ENCODE results near the gene MTMR10.

The MTMR10 gene

GRCh38 chr15:30943654-30944335 lies 47.6 kb downstream of the MTMR10 start:
- Histone ChIP-seq H3K4me1 (ENCODE audit: control insufficient read depth, insufficient read depth, low read length) (peaks cover 5% of the 10 kb centered on the region), H3K9ac (ENCODE audit: low read length) (no peak overlapping the region), H3K9me3 (ENCODE audit: control insufficient read depth, low read length) (no peaks in the 10 kb centered on the region), H3K36me3 (ENCODE audit: control insufficient read depth, insufficient read depth, low read length) (peaks cover 12% of the 10 kb centered on the region), H3K27me3 (ENCODE audit: control insufficient read depth, insufficient read depth, low read length) (no peaks in the 10 kb centered on the region), H3K4me3 (ENCODE audit: low read length) (no peak overlapping the region)

- Histone ChIP-seq H3K9me3 (ENCODE audit: control insufficient read depth, low read length) (no peaks in the 10 kb centered on the region), H3K9ac (ENCODE audit: low read length) (no peak overlapping the region), H3K27me3 (ENCODE audit: control insufficient read depth, insufficient read depth, low read length) (no peaks in the 10 kb centered on the region), H3K36me3 (ENCODE audit: control insufficient read depth, insufficient read depth, low read length) (no peaks in the 10 kb centered on the region), H3K4me3 (ENCODE audit: low read length) (no peak overlapping the region), H3K4me1 (ENCODE audit: control insufficient read depth, insufficient read depth, low read length) (peaks cover 5% of the 10 kb centered on the region)
Observed at GRCh38 chr15:30941520-30941919, 49.9 kb downstream of the MTMR10 start.

GRCh38 chr15:30940359-30940758 lies 51.1 kb downstream of the MTMR10 start:
- Histone ChIP-seq H3K36me3 (ENCODE audit: control insufficient read depth, insufficient read depth, low read length) (no peaks in the 10 kb centered on the region), H3K9ac (ENCODE audit: low read length) (no peak overlapping the region), H3K27me3 (ENCODE audit: control insufficient read depth, insufficient read depth, low read length) (no peaks in the 10 kb centered on the region), H3K9me3 (ENCODE audit: control insufficient read depth, low read length) (no peaks in the 10 kb centered on the region), H3K4me1 (ENCODE audit: control insufficient read depth, insufficient read depth, low read length) (peaks cover 5% of the 10 kb centered on the region), H3K4me3 (ENCODE audit: low read length) (no peak overlapping the region)

- Histone ChIP-seq H3K36me3 (ENCODE audit: control insufficient read depth, insufficient read depth, low read length) (no peaks in the 10 kb centered on the region), H3K9ac (ENCODE audit: low read length) (no peak overlapping the region)
Observed at GRCh38 chr15:30939161-30939560, 52.3 kb downstream of the MTMR10 start.

GRCh38 chr15:30933293-30933692 lies 58.1 kb downstream of the MTMR10 start:
- Histone ChIP-seq H3K27me3 (ENCODE audit: control insufficient read depth, insufficient read depth, low read length) (no peaks in the 10 kb centered on the region), H3K9ac (ENCODE audit: low read length) (no peak overlapping the region), H3K4me1 (ENCODE audit: control insufficient read depth, insufficient read depth, low read length) (no peaks in the 10 kb centered on the region), H3K4me3 (ENCODE audit: low read length) (no peak overlapping the region), H3K36me3 (ENCODE audit: control insufficient read depth, insufficient read depth, low read length) (peaks cover 9% of the 10 kb centered on the region), H3K9me3 (ENCODE audit: control insufficient read depth, low read length) (no peaks in the 10 kb centered on the region)

More at GRCh38 chr15:30939161-30939560, 52.3 kb downstream of the MTMR10 start:
- H3K4me3 ChIP-seq (ENCODE audit: low read length) = no peak overlapping the region
- no peaks in the 10 kb centered on the region for H3K27me3 ChIP-seq (ENCODE audit: control insufficient read depth, insufficient read depth, low read length)
- no peaks in the 10 kb centered on the region for H3K9me3 ChIP-seq (ENCODE audit: control insufficient read depth, low read length)
- H3K4me1 ChIP-seq (ENCODE audit: control insufficient read depth, insufficient read depth, low read length) = peaks cover 5% of the 10 kb centered on the region

GRCh38 chr15:30930422-30930821 lies 61.0 kb downstream of the MTMR10 start:
- Histone ChIP-seq H3K4me1 (ENCODE audit: control insufficient read depth, insufficient read depth, low read length) (no peaks in the 10 kb centered on the region), H3K9me3 (ENCODE audit: control insufficient read depth, low read length) (no peaks in the 10 kb centered on the region), H3K9ac (ENCODE audit: low read length) (no peak overlapping the region), H3K36me3 (ENCODE audit: control insufficient read depth, insufficient read depth, low read length) (peaks cover 19% of the 10 kb centered on the region), H3K4me3 (ENCODE audit: low read length) (no peak overlapping the region), H3K27me3 (ENCODE audit: control insufficient read depth, insufficient read depth, low read length) (no peaks in the 10 kb centered on the region)

- H3K36me3 ChIP-seq (ENCODE audit: control insufficient read depth, insufficient read depth, low read length) = peaks cover 19% of the 10 kb centered on the region
- H3K27me3 ChIP-seq (ENCODE audit: control insufficient read depth, insufficient read depth, low read length) = no peaks in the 10 kb centered on the region
- H3K4me1 ChIP-seq (ENCODE audit: control insufficient read depth, insufficient read depth, low read length) = no peaks in the 10 kb centered on the region
- no peak overlapping the region for H3K9ac ChIP-seq (ENCODE audit: low read length)
- H3K4me3 ChIP-seq (ENCODE audit: low read length) = no peak overlapping the region
- H3K9me3 ChIP-seq (ENCODE audit: control insufficient read depth, low read length) = no peaks in the 10 kb centered on the region
Observed at GRCh38 chr15:30929982-30930381, 61.4 kb downstream of the MTMR10 start.

GRCh38 chr15:30929064-30929669 lies 62.3 kb downstream of the MTMR10 start:
- no peaks in the 10 kb centered on the region for H3K27me3 ChIP-seq (ENCODE audit: control insufficient read depth, insufficient read depth, low read length)
- no peak overlapping the region for H3K9ac ChIP-seq (ENCODE audit: low read length)
- H3K4me3 ChIP-seq (ENCODE audit: low read length) = no peak overlapping the region
- peaks cover 19% of the 10 kb centered on the region for H3K36me3 ChIP-seq (ENCODE audit: control insufficient read depth, insufficient read depth, low read length)
- no peaks in the 10 kb centered on the region for H3K4me1 ChIP-seq (ENCODE audit: control insufficient read depth, insufficient read depth, low read length)
- H3K9me3 ChIP-seq (ENCODE audit: control insufficient read depth, low read length) = no peaks in the 10 kb centered on the region

- H3K27me3 ChIP-seq (ENCODE audit: control insufficient read depth, insufficient read depth, low read length) = no peaks in the 10 kb centered on the region
- peaks cover 4% of the 10 kb centered on the region for H3K4me1 ChIP-seq (ENCODE audit: control insufficient read depth, insufficient read depth, low read length)
- H3K9me3 ChIP-seq (ENCODE audit: control insufficient read depth, low read length) = no peaks in the 10 kb centered on the region
- peaks cover 19% of the 10 kb centered on the region for H3K36me3 ChIP-seq (ENCODE audit: control insufficient read depth, insufficient read depth, low read length)
- no peak overlapping the region for H3K4me3 ChIP-seq (ENCODE audit: low read length)
- H3K9ac ChIP-seq (ENCODE audit: low read length) = no peak overlapping the region
Observed at GRCh38 chr15:30928076-30928475, 63.4 kb downstream of the MTMR10 start.

- Histone ChIP-seq H3K36me3 (ENCODE audit: control insufficient read depth, insufficient read depth, low read length) (peaks cover 19% of the 10 kb centered on the region), H3K4me3 (ENCODE audit: low read length) (no peak overlapping the region), H3K9ac (ENCODE audit: low read length) (no peak overlapping the region), H3K4me1 (ENCODE audit: control insufficient read depth, insufficient read depth, low read length) (peaks cover 12% of the 10 kb centered on the region), H3K27me3 (ENCODE audit: control insufficient read depth, insufficient read depth, low read length) (no peaks in the 10 kb centered on the region), H3K9me3 (ENCODE audit: control insufficient read depth, low read length) (no peaks in the 10 kb centered on the region)
Observed at GRCh38 chr15:30927148-30927761, 64.2 kb downstream of the MTMR10 start.

- H3K36me3 ChIP-seq (ENCODE audit: control insufficient read depth, insufficient read depth, low read length) = peaks cover 19% of the 10 kb centered on the region
- no peak overlapping the region for H3K9ac ChIP-seq (ENCODE audit: low read length)
- no peaks in the 10 kb centered on the region for H3K27me3 ChIP-seq (ENCODE audit: control insufficient read depth, insufficient read depth, low read length)
- peaks cover 20% of the 10 kb centered on the region for H3K4me1 ChIP-seq (ENCODE audit: control insufficient read depth, insufficient read depth, low read length)
- no peaks in the 10 kb centered on the region for H3K9me3 ChIP-seq (ENCODE audit: control insufficient read depth, low read length)
- H3K4me3 ChIP-seq (ENCODE audit: low read length) = no peak overlapping the region
Observed at GRCh38 chr15:30926161-30926560, 65.3 kb downstream of the MTMR10 start.

- no peaks in the 10 kb centered on the region for H3K9me3 ChIP-seq (ENCODE audit: control insufficient read depth, low read length)
- no peaks in the 10 kb centered on the region for H3K27me3 ChIP-seq (ENCODE audit: control insufficient read depth, insufficient read depth, low read length)
- H3K4me3 ChIP-seq (ENCODE audit: low read length) = no peak overlapping the region
- H3K36me3 ChIP-seq (ENCODE audit: control insufficient read depth, insufficient read depth, low read length) = peaks cover 18% of the 10 kb centered on the region
- H3K9ac ChIP-seq (ENCODE audit: low read length) = no peak overlapping the region
- H3K4me1 ChIP-seq (ENCODE audit: control insufficient read depth, insufficient read depth, low read length) = peaks cover 23% of the 10 kb centered on the region
Observed at GRCh38 chr15:30925686-30926085, 65.7 kb downstream of the MTMR10 start.
